IPS DF 4.7 (cell line): ENCODE results near the gene TEX29.

Experiments
- DNase-seq: peaks from one replicate; pipeline ENCODE4 v3.0.0-alpha.2; 2013; ENCODE audit warnings: low spot score; ENCODE audit errors: extremely low read depth

Gene TEX29

GRCh38 chr13:111319998-111320911, at the start of gene TEX29:
TSS of gene TEX29 (plus strand) at chr13:111320642. CDS start at chr13:111320891, 249 bp downstream.
- DNase-seq = no peak

GRCh38 chr13:111270765-111271698, 49.4 kb upstream of the TEX29 start:
- no peak for DNase-seq

GRCh38 chr13:111272117-111272516, 48.3 kb upstream of the TEX29 start:
- no peak for DNase-seq

- DNase-seq = no peak
Measured at GRCh38 chr13:111275382-111275781, 45.1 kb upstream of the TEX29 start.

GRCh38 chr13:111275995-111276618, 44.3 kb upstream of the TEX29 start:
- no peak for DNase-seq

- DNase-seq = no peak
Measured at GRCh38 chr13:111278258-111278657, 42.2 kb upstream of the TEX29 start.

GRCh38 chr13:111278743-111279652, 41.4 kb upstream of the TEX29 start:
- DNase-seq = no peak

- DNase-seq = no peak
Measured at GRCh38 chr13:111280226-111280625, 40.2 kb upstream of the TEX29 start.

- no peak for DNase-seq
Measured at GRCh38 chr13:111280681-111281585, 39.5 kb upstream of the TEX29 start.

GRCh38 chr13:111281751-111282311, 38.6 kb upstream of the TEX29 start:
- DNase-seq = no peak

- no peak for DNase-seq
Measured at GRCh38 chr13:111282425-111282824, 38.0 kb upstream of the TEX29 start.

- no peak for DNase-seq
Measured at GRCh38 chr13:111282997-111283396, 37.4 kb upstream of the TEX29 start.

- no peak for DNase-seq
Measured at GRCh38 chr13:111283457-111283856, 37.0 kb upstream of the TEX29 start.

GRCh38 chr13:111283991-111284390, 36.5 kb upstream of the TEX29 start:
- no peak for DNase-seq

GRCh38 chr13:111284565-111284964, 35.9 kb upstream of the TEX29 start:
- no peak for DNase-seq

GRCh38 chr13:111286162-111286561, 34.3 kb upstream of the TEX29 start:
- DNase-seq = no peak

- no peak for DNase-seq
Measured at GRCh38 chr13:111286749-111287148, 33.7 kb upstream of the TEX29 start.

GRCh38 chr13:111287201-111287600, 33.2 kb upstream of the TEX29 start:
- no peak for DNase-seq

- no peak for DNase-seq
Measured at GRCh38 chr13:111288276-111288675, 32.2 kb upstream of the TEX29 start.
